ENCODE results near the gene COA3. TPM values are rescaled to one million over a fixed set of nuclear protein-coding genes. Genes with fewer than 3 reads are reported as not detected.

The COA3 gene
- total RNA-seq, 1 experiment from 2014 or later, result 48.8 TPM

- no peaks in the 10 kb centered on the region for H3K27me3 ChIP-seq (ENCODE audit: control insufficient read depth, insufficient read depth, low read length)
- in situ Hi-C loops (cut with HindIII; ENCODE audit: low pct_unique_long_range_greater_than_20kb, low sequenced_read_pairs), result no loop called here
- intact Hi-C loops (cut with micrococcal nuclease; ENCODE audit: unreplicated experiment), result no loop called here
- ATAC-seq (no peak), DNase-seq (ENCODE audit: low read depth, low spot score) (no peak)
- H3K4me1 ChIP-seq (ENCODE audit: control insufficient read depth, insufficient read depth, low read length), result peaks cover 15% of the 10 kb centered on the region
- ChIA-PET CTCF (no interaction called here), POLR2A (no interaction called here)
- H3K36me3 ChIP-seq (ENCODE audit: control insufficient read depth, insufficient read depth, low read length), result no peaks in the 10 kb centered on the region
- no TSS peak for BruUV-seq (replicated peaks)
- H3K9me3 ChIP-seq (ENCODE audit: control insufficient read depth, insufficient read depth, low read depth, low read length), result no peaks in the 10 kb centered on the region
- H3K4me3 ChIP-seq (ENCODE audit: low read depth in 2 of 2, low read length in 2 of 2), result no peak overlapping the region
- H3K27ac ChIP-seq (ENCODE audit: low read length), result no peak overlapping the region
- TF ChIP-seq CTCF (IDR thresholded peaks at IDR 0.05), result no peak
- TF ChIP-seq POLR2AphosphoS5 (IDR thresholded peaks at IDR 0.05; ENCODE audit: low read depth, low read length), result no peak
- TF ChIP-seq SIN3A (IDR thresholded peaks at IDR 0.05; ENCODE audit: borderline replicate concordance, insufficient read depth, low read depth, low read length), result no peak
- TF ChIP-seq TCF7L2 (IDR thresholded peaks at IDR 0.05; ENCODE audit: low read depth, low read length), result no peak
- TF ChIP-seq REST (IDR thresholded peaks at IDR 0.05; ENCODE audit: insufficient read depth in 1 of 2, low read depth in 2 of 2, low read length in 1 of 2), result no peak
Observed at GRCh38 chr17:42784811-42785592, 13.5 kb downstream of the COA3 start.

- TF ChIP-seq CTCF (IDR thresholded peaks at IDR 0.05), result no peak
- no peak for TF ChIP-seq TCF7L2 (IDR thresholded peaks at IDR 0.05; ENCODE audit: low read depth, low read length)
- TF ChIP-seq POLR2AphosphoS5 (IDR thresholded peaks at IDR 0.05; ENCODE audit: low read depth, low read length), result no peak
- no peak for TF ChIP-seq SIN3A (IDR thresholded peaks at IDR 0.05; ENCODE audit: borderline replicate concordance, insufficient read depth, low read depth, low read length)
- no peak for TF ChIP-seq REST (IDR thresholded peaks at IDR 0.05; ENCODE audit: insufficient read depth in 1 of 2, low read depth in 2 of 2, low read length in 1 of 2)
- in situ Hi-C loops (cut with HindIII; ENCODE audit: low pct_unique_long_range_greater_than_20kb, low sequenced_read_pairs) (no loop called here), intact Hi-C loops (cut with micrococcal nuclease; ENCODE audit: unreplicated experiment) (no loop called here)
- H3K4me1 ChIP-seq (ENCODE audit: control insufficient read depth, insufficient read depth, low read length), result peaks cover 19% of the 10 kb centered on the region
- ChIA-PET POLR2A (no interaction called here), CTCF (no interaction called here)
- H3K4me3 ChIP-seq (ENCODE audit: low read depth in 2 of 2, low read length in 2 of 2), result no peak overlapping the region
- no peak for ATAC-seq
- no peaks in the 10 kb centered on the region for H3K36me3 ChIP-seq (ENCODE audit: control insufficient read depth, insufficient read depth, low read length)
- DNase-seq (ENCODE audit: low read depth, low spot score), result no peak
- no peak overlapping the region for H3K27ac ChIP-seq (ENCODE audit: low read length)
- H3K27me3 ChIP-seq (ENCODE audit: control insufficient read depth, insufficient read depth, low read length), result no peaks in the 10 kb centered on the region
- no peaks in the 10 kb centered on the region for H3K9me3 ChIP-seq (ENCODE audit: control insufficient read depth, insufficient read depth, low read depth, low read length)
- BruUV-seq (replicated peaks), result no TSS peak
Observed at GRCh38 chr17:42784409-42784808, 14.1 kb downstream of the COA3 start.

Data from Panc1 (cell line).